HepG2 (cell line): ENCODE measurements around the gene KRTAP5-1. TPM values are rescaled to one million over a fixed set of nuclear protein-coding genes. Genes with fewer than 3 reads are reported as not detected.
"Not testable (repeated sequence)": the region's sequence is repeated elsewhere in the genome, so short reads cannot be mapped to it uniquely, and the experiment has no call there.

Experiments used
- ATAC-seq: fragments of 200-7000 bp; cut with Tn5 transposase; 3 replicates; pipeline ENCODE4 v1.9.1; 2020; ENCODE audit warnings: mild to moderate bottlenecking, moderate library complexity
- BruUV-seq: library from RNA; stranded (reverse); fragments of 400-500 nt; replicated peaks from 2 replicates; lab custom pipeline; 2021; lab: Mats Ljungman, UMichigan
- CTCF ChIA-PET: fragments of 300-600 bp; formaldehyde crosslinking; extraction: SDS; loops from one replicate; lab custom pipeline; 2021; ENCODE audit warnings: low total read pairs, inconsistent platforms, low intra/inter-chr PET ratio; lab: Yijun Ruan, JAX
- POLR2A ChIA-PET: fragments of 350-600 bp; sonication (Branson Sonifier 250); formaldehyde crosslinking; loops from one replicate; lab custom pipeline; 2020; ENCODE audit warnings: antibody characterized with exemption, inconsistent platforms; lab: Yijun Ruan, JAX
- DNase-seq: peaks from one replicate; pipeline ENCODE4 v3.0.0-alpha.2; 2015; ENCODE audit warnings: low spot score
- FAIRE-seq: peaks from 3 replicates; lab custom pipeline; 2011; peaks lifted over from hg19 to GRCh38; lab: Jason Lieb, UNC
- H2AFZ ChIP-seq: one replicate; pipeline ENCODE4 v1.6.1; 2011; ENCODE audit warnings: low read length, inconsistent platforms
- H3K27ac ChIP-seq: fragments of 300-600 bp; 3 replicates; pipeline ENCODE4 v1.8.0; 2011; ENCODE audit warnings: mixed run types, mild to moderate bottlenecking, mixed read lengths, low read length, inconsistent platforms; ENCODE audit not compliant: insufficient read depth; ENCODE audit errors: extremely low read length
- H3K27me3 ChIP-seq, 2 experiments: fragments of 200-600 bp in 1 of 2; 2 replicates in 1 of 2; 3 replicates in 1 of 2; pipeline versions ENCODE4 v1.6.0 to v1.8.0; 2011; ENCODE audit warnings: low read length in 2 of 2, mild to moderate bottlenecking in 2 of 2, moderate library complexity in 2 of 2, inconsistent platforms in 1 of 2; ENCODE audit not compliant: insufficient read depth in 2 of 2, control insufficient read depth in 1 of 2
- H3K36me3 ChIP-seq, 2 experiments: fragments of 200-600 bp in 1 of 2; replicated peaks in 1 of 2; 2 replicates in 1 of 2; 3 replicates in 1 of 2; pipeline versions ENCODE4 v1.5.1 to v1.8.0; 2011; ENCODE audit warnings: low read length in 2 of 2, inconsistent platforms in 1 of 2; ENCODE audit not compliant: insufficient read depth in 2 of 2, control insufficient read depth in 1 of 2
- H3K4me1 ChIP-seq: 2 replicates; pipeline ENCODE4 v1.5.1; 2012; ENCODE audit warnings: low read length, inconsistent platforms; ENCODE audit not compliant: insufficient read depth
- H3K4me2 ChIP-seq: 2 replicates; pipeline ENCODE4 v1.6.0; 2011; ENCODE audit warnings: low read depth, low read length, inconsistent platforms
- H3K4me3 ChIP-seq, 3 experiments: fragments of 200-600 bp in 1 of 3; sonication (generic), shearing (Covaris generic) in 1 of 3; replicated peaks in 1 of 3; 2 replicates each; pipeline ENCODE4 v1.5.1; 2011 to 2016; ENCODE audit warnings: low read length in 3 of 3, inconsistent platforms in 2 of 3, low read depth in 2 of 3, mild to moderate bottlenecking in 2 of 3, control low read depth in 1 of 3, mixed read lengths in 1 of 3; ENCODE audit not compliant: insufficient read depth in 1 of 3
- H3K79me2 ChIP-seq: one replicate; pipeline ENCODE4 v1.6.1; 2011; ENCODE audit warnings: low read length, inconsistent platforms; ENCODE audit not compliant: insufficient read depth
- H3K9ac ChIP-seq: 2 replicates; pipeline ENCODE4 v1.6.0; 2011; ENCODE audit warnings: mild to moderate bottlenecking, low read depth, low read length, inconsistent platforms; ENCODE audit not compliant: insufficient read depth
- H3K9me3 ChIP-seq: 2 replicates; pipeline ENCODE4 v1.5.1; 2012; ENCODE audit warnings: mild to moderate bottlenecking, low read length
- H4K20me1 ChIP-seq: 2 replicates; pipeline ENCODE4 v1.6.0; 2011; ENCODE audit warnings: inconsistent platforms, mild to moderate bottlenecking, low read length, moderate library complexity; ENCODE audit not compliant: insufficient read depth
- DNMT3B ChIP-seq: conservative IDR thresholded peaks from 2 replicates; pipeline ENCODE4 v1.6.1; 2016; ENCODE audit warnings: missing biosample characterization, control low read depth
- HOXA5 ChIP-seq: sonication (generic); formaldehyde crosslinking; IDR thresholded peaks from 2 replicates; pipeline ENCODE4 v1.4.0; 2020; ENCODE audit warnings: missing genetic modification reagents
- TOE1 ChIP-seq: sonication (generic); formaldehyde crosslinking; IDR thresholded peaks from 2 replicates; pipeline ENCODE4 v1.4.0; 2020; ENCODE audit warnings: mild to moderate bottlenecking, missing genetic modification reagents
- ZNF543 ChIP-seq: sonication (generic); formaldehyde crosslinking; IDR thresholded peaks from 2 replicates; pipeline ENCODE4 v1.4.0; 2020; ENCODE audit warnings: mild to moderate bottlenecking, missing genetic modification reagents
- ZNF549 ChIP-seq: sonication (generic); formaldehyde crosslinking; IDR thresholded peaks from 2 replicates; pipeline ENCODE4 v1.5.0; 2020; ENCODE audit warnings: missing genetic modification reagents
- ZNF615 ChIP-seq: sonication (generic); formaldehyde crosslinking; IDR thresholded peaks from 2 replicates; pipeline ENCODE4 v1.5.0; 2020; ENCODE audit warnings: mild to moderate bottlenecking, missing genetic modification reagents, borderline replicate concordance
- ZNF790 ChIP-seq: sonication (generic); formaldehyde crosslinking; IDR thresholded peaks from 2 replicates; pipeline ENCODE4 v1.8.0; 2022; ENCODE audit warnings: missing genetic modification reagents, mild to moderate bottlenecking, borderline replicate concordance
- ZNF850 ChIP-seq: sonication (generic); formaldehyde crosslinking; conservative IDR thresholded peaks from 2 replicates; pipeline ENCODE4 v1.9.0; 2021; ENCODE audit warnings: mild to moderate bottlenecking, missing genetic modification reagents
- WGBS: methylation state at CpG from one replicate; pipeline ENCODE4 v1.1.6; 2017; ENCODE audit warnings: low lambda C conversion rate; 5-methylcytosine and 5-hydroxymethylcytosine counted together
- in situ Hi-C: cut with HindIII; loops from 2 replicates; pipeline ENCODE4 v1.10.0; 2017; ENCODE audit warnings: low pct_unique_long_range_greater_than_20kb; ENCODE audit not compliant: extremely low pct_ligation_motif_present
- intact Hi-C: fragments of 100-400 bp; cut with micrococcal nuclease; formaldehyde crosslinking; loops from one replicate; pipeline ENCODE4 v1.10.0; 2022; ENCODE audit not compliant: unreplicated experiment
- polyA plus RNA-seq, 8 experiments: library from polyadenylated mRNA; depleted of rRNA in 3 of 8; stranded (reverse) in 7 of 8; unstranded in 1 of 8; fragments of >200 nt; fragmentation: Illumina TruSeq in 4 of 8; extraction: Trizol in 4 of 8; gene quantifications; 2 replicates each; pipeline versions ENCODE4 v1.2.1 to v1.2.3, GENCODE V29; 2011 to 2016; ENCODE audit warnings: low read depth in 4 of 8, missing spikeins in 1 of 8, mixed read lengths in 1 of 8; ENCODE audit not compliant: insufficient read depth in 1 of 8
- total RNA-seq, 5 experiments: library from RNA; depleted of rRNA; stranded (reverse); fragments of >200 nt; fragmentation: Illumina TruSeq; extraction: Trizol; gene quantifications; 2 replicates each; pipeline ENCODE4 v1.2.3, GENCODE V29; 2016; ENCODE audit warnings: low read depth in 1 of 5
- TF ChIP-seq, protein P1 (sequence below): sonication (generic); formaldehyde crosslinking; IDR thresholded peaks from 2 replicates; pipeline ENCODE4 v1.5.0; 2020; ENCODE audit warnings: mild to moderate bottlenecking, missing genetic modification reagents
- TF ChIP-seq, protein P2 (sequence below): sonication (generic); formaldehyde crosslinking; IDR thresholded peaks from 2 replicates; pipeline ENCODE4 v1.9.0; 2021; ENCODE audit warnings: missing genetic modification reagents, mild to moderate bottlenecking, borderline replicate concordance

KRTAP5-1 gene
- total and polyA plus RNA-seq, 2 of the 13 experiments (the other 11 are each of a cell fraction or from before 2014, with no cell fraction given): not detected

DNA sequence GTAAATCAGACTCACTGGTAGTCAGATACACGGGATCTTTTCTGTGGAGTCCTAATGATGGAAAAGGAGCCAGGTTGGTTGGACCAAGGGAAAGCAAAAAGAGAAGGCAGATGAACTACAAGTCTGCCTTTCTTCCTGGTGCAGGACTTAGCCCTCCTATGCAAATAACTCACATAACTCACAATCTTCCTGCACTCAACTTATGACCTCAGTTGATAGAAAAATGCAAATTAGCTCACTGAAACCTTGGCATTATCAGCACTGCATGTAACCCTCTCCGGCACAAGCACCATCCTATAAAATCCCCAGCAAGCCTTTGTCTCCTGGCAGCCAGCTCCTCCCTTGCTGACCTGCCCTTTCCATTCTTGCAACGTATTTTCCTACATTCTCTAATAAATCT, 16.6 kb upstream of the KRTAP5-1 start:
- peaks cover under 1 to 30% of the 10 kb centered on the region in 2 experiments; a peak in 4 of 5 replicates for H3K27me3 ChIP-seq
- in situ Hi-C loops, H3K4me1 ChIP-seq, CTCF ChIA-PET, H3K4me3 ChIP-seq, H3K4me2 ChIP-seq, POLR2A ChIA-PET, H3K9me3 ChIP-seq, intact Hi-C loops, FAIRE-seq, H3K9ac ChIP-seq, DNase-seq, H3K27ac ChIP-seq, BruUV-seq, H3K79me2 ChIP-seq, H4K20me1 ChIP-seq, H2AFZ ChIP-seq, ATAC-seq, H3K36me3 ChIP-seq: not testable (repeated sequence)
- WGBS: 32% methylated on average over 3 of the region's 3 CpGs

DNA sequence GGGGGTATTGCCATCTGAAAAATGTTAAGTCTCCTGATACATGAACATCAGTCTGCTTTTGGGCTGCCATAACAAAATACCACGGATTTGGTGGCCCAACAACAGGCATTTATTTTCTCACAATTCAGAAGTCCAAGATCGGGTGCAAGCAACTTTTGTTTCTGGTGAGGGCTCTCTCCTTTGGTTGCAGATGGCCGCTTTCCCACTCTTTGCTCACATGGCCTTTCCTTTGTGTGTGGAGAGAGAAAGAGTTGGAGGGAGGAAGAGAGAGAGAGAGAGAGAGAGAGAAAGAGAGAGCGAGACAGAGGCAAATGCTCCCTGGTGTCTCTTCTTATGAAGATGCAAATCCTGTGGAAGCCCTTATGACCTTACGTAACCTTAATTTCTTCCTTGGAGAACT, 15.5 kb upstream of the KRTAP5-1 start:
- in situ Hi-C loops: no loop called here
- H3K27ac ChIP-seq: no peak overlapping the region
- no TSS peak for BruUV-seq
- DNase-seq (no peak), FAIRE-seq (no peak), ATAC-seq (no peak)
- WGBS: 35% methylated on average over 5 of the region's 5 CpGs
- no peaks in the 10 kb centered on the region for H4K20me1 ChIP-seq
- no peak overlapping the region for H3K4me2 ChIP-seq
- no peak overlapping the region for H2AFZ ChIP-seq
- no peak overlapping the region for H3K4me3 ChIP-seq
- peaks cover 0 to 30% of the 10 kb centered on the region in 2 experiments; a peak in 4 of 5 replicates for H3K27me3 ChIP-seq
- TF ChIP-seq DNMT3B (CRISPR knock-in tag) (no peak), ZNF615 (CRISPR knock-in tag) (no peak), HOXA5 (CRISPR knock-in tag) (no peak), ZNF850 (no peak), ZNF543 (no peak), TOE1 (CRISPR knock-in tag) (no peak), ZNF549 (no peak), ZNF790 (CRISPR knock-in tag) (no peak)
- TF ChIP-seq, protein P1, sequence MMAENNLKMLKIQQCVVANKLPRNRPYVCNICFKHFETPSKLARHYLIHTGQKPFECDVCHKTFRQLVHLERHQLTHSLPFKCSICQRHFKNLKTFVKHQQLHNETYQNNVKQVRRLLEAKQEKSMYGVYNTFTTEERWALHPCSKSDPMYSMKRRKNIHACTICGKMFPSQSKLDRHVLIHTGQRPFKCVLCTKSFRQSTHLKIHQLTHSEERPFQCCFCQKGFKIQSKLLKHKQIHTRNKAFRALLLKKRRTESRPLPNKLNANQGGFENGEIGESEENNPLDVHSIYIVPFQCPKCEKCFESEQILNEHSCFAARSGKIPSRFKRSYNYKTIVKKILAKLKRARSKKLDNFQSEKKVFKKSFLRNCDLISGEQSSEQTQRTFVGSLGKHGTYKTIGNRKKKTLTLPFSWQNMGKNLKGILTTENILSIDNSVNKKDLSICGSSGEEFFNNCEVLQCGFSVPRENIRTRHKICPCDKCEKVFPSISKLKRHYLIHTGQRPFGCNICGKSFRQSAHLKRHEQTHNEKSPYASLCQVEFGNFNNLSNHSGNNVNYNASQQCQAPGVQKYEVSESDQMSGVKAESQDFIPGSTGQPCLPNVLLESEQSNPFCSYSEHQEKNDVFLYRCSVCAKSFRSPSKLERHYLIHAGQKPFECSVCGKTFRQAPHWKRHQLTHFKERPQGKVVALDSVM (CRISPR knock-in tag): no peak
- TF ChIP-seq, protein P2, sequence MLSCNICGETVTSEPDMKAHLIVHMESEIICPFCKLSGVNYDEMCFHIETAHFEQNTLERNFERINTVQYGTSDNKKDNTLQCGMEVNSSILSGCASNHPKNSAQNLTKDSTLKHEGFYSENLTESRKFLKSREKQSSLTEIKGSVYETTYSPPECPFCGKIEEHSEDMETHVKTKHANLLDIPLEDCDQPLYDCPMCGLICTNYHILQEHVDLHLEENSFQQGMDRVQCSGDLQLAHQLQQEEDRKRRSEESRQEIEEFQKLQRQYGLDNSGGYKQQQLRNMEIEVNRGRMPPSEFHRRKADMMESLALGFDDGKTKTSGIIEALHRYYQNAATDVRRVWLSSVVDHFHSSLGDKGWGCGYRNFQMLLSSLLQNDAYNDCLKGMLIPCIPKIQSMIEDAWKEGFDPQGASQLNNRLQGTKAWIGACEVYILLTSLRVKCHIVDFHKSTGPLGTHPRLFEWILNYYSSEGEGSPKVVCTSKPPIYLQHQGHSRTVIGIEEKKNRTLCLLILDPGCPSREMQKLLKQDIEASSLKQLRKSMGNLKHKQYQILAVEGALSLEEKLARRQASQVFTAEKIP (CRISPR knock-in tag): no peak
- H3K36me3 ChIP-seq: no peaks in the 10 kb centered on the region
- H3K4me1 ChIP-seq: peaks cover 9% of the 10 kb centered on the region
- CTCF ChIA-PET: no interaction called here
- intact Hi-C loops: no loop called here
- no peak overlapping the region for H3K9ac ChIP-seq
- POLR2A ChIA-PET: no interaction called here
- H3K9me3 ChIP-seq: no peaks in the 10 kb centered on the region
- H3K79me2 ChIP-seq: no peaks in the 10 kb centered on the region
